Measurements from ENCODE around the gene KIAA1191.

Gene KIAA1191

DNA sequence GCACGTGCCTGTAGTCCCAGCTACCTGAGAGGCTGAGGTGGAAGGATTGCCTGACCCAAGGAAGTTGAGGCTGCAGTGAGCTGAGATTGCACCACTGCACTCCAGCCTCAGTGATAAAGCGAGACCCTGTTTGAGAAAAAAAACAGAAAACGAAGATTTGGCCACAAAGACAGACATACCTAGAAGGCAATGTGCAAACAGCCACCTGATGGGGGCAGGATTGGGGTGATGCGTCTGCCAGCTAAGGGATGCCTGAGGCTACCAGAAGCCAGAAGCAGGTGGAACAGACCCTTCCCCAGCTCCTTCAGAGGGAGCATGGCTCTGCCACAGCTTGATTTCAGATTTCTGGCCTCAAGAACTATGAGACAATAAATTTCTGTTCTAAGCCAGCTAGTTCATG lies 29.9 kb upstream of the KIAA1191 start:
- no peak overlapping the region for H2AFZ ChIP-seq (ENCODE audit: insufficient read depth, low read length, poor library complexity)
- H3K18ac ChIP-seq (ENCODE audit: low read length) = no peak overlapping the region

DNA sequence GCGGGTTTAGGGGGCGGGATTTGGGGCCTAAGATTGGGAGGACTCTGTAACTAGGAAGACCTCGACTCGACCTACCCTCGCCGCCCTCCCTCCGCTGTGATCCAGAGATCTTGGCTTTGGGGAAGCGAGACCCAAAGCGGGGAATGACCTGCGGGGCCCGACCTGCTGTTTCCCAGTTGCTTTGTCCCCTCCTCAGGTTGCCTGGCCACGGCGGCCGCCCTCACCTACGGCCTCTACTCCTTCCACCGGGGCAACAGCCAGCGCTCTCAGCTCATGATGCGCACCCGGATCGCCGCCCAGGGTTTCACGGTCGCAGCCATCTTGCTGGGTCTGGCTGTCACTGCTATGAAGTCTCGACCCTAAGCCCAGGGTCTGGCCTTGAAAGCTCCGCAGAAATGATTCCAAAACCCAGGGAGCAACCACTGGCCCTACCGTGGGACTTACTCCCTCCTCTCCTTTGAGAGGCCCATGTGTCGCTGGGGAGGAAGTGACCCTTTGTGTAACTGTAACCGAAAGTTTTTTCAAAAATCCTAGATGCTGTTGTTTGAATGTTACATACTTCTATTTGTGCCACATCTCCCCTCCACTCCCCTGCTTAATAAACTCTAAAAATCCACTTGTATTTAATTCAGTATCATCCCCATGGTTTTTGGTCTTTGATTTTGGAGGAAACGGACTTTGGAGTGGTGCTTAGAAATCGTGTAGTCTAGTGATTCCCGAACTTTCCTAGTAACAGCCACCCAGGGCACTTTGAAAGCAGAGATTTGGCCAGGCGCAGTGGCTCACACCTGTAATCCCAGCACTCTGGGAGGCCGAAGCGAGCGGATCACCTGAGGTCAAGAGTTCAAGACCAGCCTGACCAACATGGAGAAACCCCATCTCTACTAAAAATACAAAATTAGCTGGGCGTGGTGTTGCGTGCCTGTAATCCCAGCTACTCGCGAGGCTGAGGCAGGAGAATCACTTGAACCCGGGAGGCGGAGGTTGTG lies 27.9 kb upstream of the KIAA1191 start:
- Histone ChIP-seq H4K12ac (ENCODE audit: low read depth, low read length) (peak overlapping the region; percentile 97), H3K27me3 (ENCODE audit: insufficient read depth, low read length) (no peaks in the 10 kb centered on the region), H3K4me1 (ENCODE audit: control insufficient read depth in 1 of 2, insufficient read depth in 2 of 2, low read length in 2 of 2) (peaks cover 0 to 7% of the 10 kb centered on the region in 2 experiments), H4K8ac (ENCODE audit: low read depth, low read length) (peak overlapping the region; percentile 96), H3K4me2 (ENCODE audit: low read length) (peak overlapping the region; percentile 86), H2BK5ac (ENCODE audit: low read depth, low read length, poor library complexity) (peak overlapping the region; percentile 94), H3K27ac (ENCODE audit: low read depth, low read length) (peak overlapping the region; percentile 96), H2BK120ac (ENCODE audit: insufficient read depth, low read length, poor library complexity) (peak overlapping the region; percentile 92), H3K14ac (ENCODE audit: low read length) (peak overlapping the region; percentile 96), H3K4ac (ENCODE audit: low read depth, low read length) (peak overlapping the region; percentile 68), H2BK12ac (ENCODE audit: low read length) (no peak overlapping the region), H4K91ac (ENCODE audit: low read depth, low read length) (peak overlapping the region; percentile 95), H3K18ac (ENCODE audit: low read length) (peak overlapping the region; percentile 88), H2AFZ (ENCODE audit: insufficient read depth, low read length, poor library complexity) (peak overlapping the region; percentile 83), H3K9me3 (ENCODE audit: insufficient read depth, low read depth, low read length) (no peaks in the 10 kb centered on the region), H2AK5ac (ENCODE audit: low read length) (peak overlapping the region; percentile 92), H3K9ac (ENCODE audit: low read length) (peak overlapping the region; percentile 91), H3K23ac (ENCODE audit: low read length) (no peak overlapping the region), H3K79me2 (ENCODE audit: control insufficient read depth, insufficient read depth, low read length, poor library complexity) (peaks cover 11% of the 10 kb centered on the region), H3K36me3 (ENCODE audit: control insufficient read depth in 1 of 2, insufficient read depth in 2 of 2, low read length in 2 of 2) (peaks cover 31 to 47% of the 10 kb centered on the region in 2 experiments), H3K79me1 (ENCODE audit: low read length) (peaks cover 9% of the 10 kb centered on the region), H3K4me3 (ENCODE audit: low read depth, low read length) (peak overlapping the region; percentile 79)
- no peak for DNase-seq
- whole genome bisulfite sequencing (ENCODE audit: extremely low coverage, insufficient coverage, insufficient read length) = no CpG with 5 or more reads among the region's 41 CpGs

More for the DNA sequence above, 29.9 kb upstream of the KIAA1191 start:
- H3K79me2 ChIP-seq (ENCODE audit: control insufficient read depth, insufficient read depth, low read length, poor library complexity) = peaks cover 11% of the 10 kb centered on the region
- H3K23ac ChIP-seq (ENCODE audit: low read length) = no peak overlapping the region
- H3K4me3 ChIP-seq (ENCODE audit: low read depth, low read length) = no peak overlapping the region
- H3K79me1 ChIP-seq (ENCODE audit: low read length) = peaks cover 9% of the 10 kb centered on the region
- no peak overlapping the region for H2BK12ac ChIP-seq (ENCODE audit: low read length)
- no peak overlapping the region for H3K14ac ChIP-seq (ENCODE audit: low read length)
- no peak overlapping the region for H4K12ac ChIP-seq (ENCODE audit: low read depth, low read length)
- DNase-seq = no peak
- H3K36me3 ChIP-seq (ENCODE audit: control insufficient read depth in 1 of 2, insufficient read depth in 2 of 2, low read length in 2 of 2) = peaks cover 31 to 46% of the 10 kb centered on the region in 2 experiments
- no peak overlapping the region for H3K9ac ChIP-seq (ENCODE audit: low read length)
- no peak overlapping the region for H4K8ac ChIP-seq (ENCODE audit: low read depth, low read length)
- no peak overlapping the region for H3K4ac ChIP-seq (ENCODE audit: low read depth, low read length)
- peaks cover 0 to 10% of the 10 kb centered on the region in 2 experiments for H3K4me1 ChIP-seq (ENCODE audit: control insufficient read depth in 1 of 2, insufficient read depth in 2 of 2, low read length in 2 of 2)
- H3K9me3 ChIP-seq (ENCODE audit: insufficient read depth, low read depth, low read length) = no peaks in the 10 kb centered on the region
- WGBS (ENCODE audit: extremely low coverage, insufficient coverage, insufficient read length) = no CpG with 5 or more reads among the region's 4 CpGs
- H2BK120ac ChIP-seq (ENCODE audit: insufficient read depth, low read length, poor library complexity) = no peak overlapping the region
- no peak overlapping the region for H2AK5ac ChIP-seq (ENCODE audit: low read length)
- no peak overlapping the region for H3K4me2 ChIP-seq (ENCODE audit: low read length)
- H2BK5ac ChIP-seq (ENCODE audit: low read depth, low read length, poor library complexity) = no peak overlapping the region
- no peaks in the 10 kb centered on the region for H3K27me3 ChIP-seq (ENCODE audit: insufficient read depth, low read length)
- H4K91ac ChIP-seq (ENCODE audit: low read depth, low read length) = no peak overlapping the region
- no peak overlapping the region for H3K27ac ChIP-seq (ENCODE audit: low read depth, low read length)

- H3K36me3 ChIP-seq (ENCODE audit: control insufficient read depth in 1 of 2, insufficient read depth in 2 of 2, low read length in 2 of 2) = peaks cover 35 to 49% of the 10 kb centered on the region in 2 experiments
- no peaks in the 10 kb centered on the region for H3K27me3 ChIP-seq (ENCODE audit: insufficient read depth, low read length)
- H2BK120ac ChIP-seq (ENCODE audit: insufficient read depth, low read length, poor library complexity) = peak within 1 kb of the TSS; percentile 92
- H3K14ac ChIP-seq (ENCODE audit: low read length) = peak within 1 kb of the TSS; percentile 96
- no peaks in the 10 kb centered on the region for H3K9me3 ChIP-seq (ENCODE audit: insufficient read depth, low read depth, low read length)
- H3K4me2 ChIP-seq (ENCODE audit: low read length) = peak within 1 kb of the TSS; percentile 86
- peaks cover 11% of the 10 kb centered on the region for H3K79me2 ChIP-seq (ENCODE audit: control insufficient read depth, insufficient read depth, low read length, poor library complexity)
- H2AFZ ChIP-seq (ENCODE audit: insufficient read depth, low read length, poor library complexity) = peak within 1 kb of the TSS; percentile 84
- H3K9ac ChIP-seq (ENCODE audit: low read length) = peak within 1 kb of the TSS; percentile 91
- H4K91ac ChIP-seq (ENCODE audit: low read depth, low read length) = peak within 1 kb of the TSS; percentile 95
- H3K79me1 ChIP-seq (ENCODE audit: low read length) = peaks cover 9% of the 10 kb centered on the region
- H4K8ac ChIP-seq (ENCODE audit: low read depth, low read length) = peak within 1 kb of the TSS; percentile 96
- H2BK5ac ChIP-seq (ENCODE audit: low read depth, low read length, poor library complexity) = peak within 1 kb of the TSS; percentile 96
- peaks cover 0 to 7% of the 10 kb centered on the region in 2 experiments for H3K4me1 ChIP-seq (ENCODE audit: control insufficient read depth in 1 of 2, insufficient read depth in 2 of 2, low read length in 2 of 2)
- peak within 1 kb of the TSS; percentile 97 for H4K12ac ChIP-seq (ENCODE audit: low read depth, low read length)
- no CpG with 5 or more reads among the region's 47 CpGs for WGBS (ENCODE audit: extremely low coverage, insufficient coverage, insufficient read length)
- no peak within 1 kb of the TSS for H3K23ac ChIP-seq (ENCODE audit: low read length)
- peak within 1 kb of the TSS; percentile 82 for H3K4me3 ChIP-seq (ENCODE audit: low read depth, low read length)
- peak within 1 kb of the TSS; percentile 96 for H3K27ac ChIP-seq (ENCODE audit: low read depth, low read length)
- peak within 1 kb of the TSS; percentile 91 for H3K18ac ChIP-seq (ENCODE audit: low read length)
- peak; percentile 98 to 99 for DNase-seq
- no peak within 1 kb of the TSS for H2BK12ac ChIP-seq (ENCODE audit: low read length)
- peak within 1 kb of the TSS; percentile 92 for H2AK5ac ChIP-seq (ENCODE audit: low read length)
- H3K4ac ChIP-seq (ENCODE audit: low read depth, low read length) = peak within 1 kb of the TSS; percentile 86
These were observed 27.0 kb upstream of the KIAA1191 start, which contains the start of the genes HIGD2A and NOP16 for GRCh38 chr5:176388444-176389134. TSS of gene HIGD2A (plus strand) at chr5:176388751. CDS start at chr5:176388820, 69 bp downstream. TSS of gene NOP16 (minus strand) at chr5:176388598. CDS start at chr5:176388539, 59 bp downstream.

GRCh38 chr5:176388003-176388443 lies 26.5 kb upstream of the KIAA1191 start:
- Histone ChIP-seq H3K18ac (ENCODE audit: low read length) (peak overlapping the region; percentile 74), H2BK5ac (ENCODE audit: low read depth, low read length, poor library complexity) (no peak overlapping the region), H2BK120ac (ENCODE audit: insufficient read depth, low read length, poor library complexity) (peak overlapping the region; percentile 36), H3K4me1 (ENCODE audit: control insufficient read depth in 1 of 2, insufficient read depth in 2 of 2, low read length in 2 of 2) (peaks cover 0 to 7% of the 10 kb centered on the region in 2 experiments), H3K9ac (ENCODE audit: low read length) (peak overlapping the region; percentile 73), H4K12ac (ENCODE audit: low read depth, low read length) (peak overlapping the region; percentile 14), H2AFZ (ENCODE audit: insufficient read depth, low read length, poor library complexity) (peak overlapping the region; percentile 34), H2AK5ac (ENCODE audit: low read length) (peak overlapping the region; percentile 80), H3K27ac (ENCODE audit: low read depth, low read length) (no peak overlapping the region), H3K14ac (ENCODE audit: low read length) (peak overlapping the region; percentile 82), H3K79me1 (ENCODE audit: low read length) (peaks cover 9% of the 10 kb centered on the region), H3K9me3 (ENCODE audit: insufficient read depth, low read depth, low read length) (no peaks in the 10 kb centered on the region), H3K27me3 (ENCODE audit: insufficient read depth, low read length) (no peaks in the 10 kb centered on the region), H3K4me2 (ENCODE audit: low read length) (peak overlapping the region; percentile 56), H2BK12ac (ENCODE audit: low read length) (no peak overlapping the region), H3K4me3 (ENCODE audit: low read depth, low read length) (peak overlapping the region; percentile 82), H3K23ac (ENCODE audit: low read length) (no peak overlapping the region), H3K4ac (ENCODE audit: low read depth, low read length) (peak overlapping the region; percentile 86), H3K79me2 (ENCODE audit: control insufficient read depth, insufficient read depth, low read length, poor library complexity) (peaks cover 11% of the 10 kb centered on the region), H4K8ac (ENCODE audit: low read depth, low read length) (peak overlapping the region; percentile 81), H4K91ac (ENCODE audit: low read depth, low read length) (peak overlapping the region; percentile 28), H3K36me3 (ENCODE audit: control insufficient read depth in 1 of 2, insufficient read depth in 2 of 2, low read length in 2 of 2) (peaks cover 37 to 51% of the 10 kb centered on the region in 2 experiments)
- WGBS (ENCODE audit: extremely low coverage, insufficient coverage, insufficient read length) = no CpG with 5 or more reads among the region's 29 CpGs
- no peak for DNase-seq

Data from trophoblast cell (in vitro differentiated cells and primary cell).